Central memory CD8-positive, alpha-beta T cell (primary cell): ENCODE measurements around the gene GFM1.

Experiments
- ATAC-seq: fragments of 150-1000 bp; cut with Tn5 transposase; replicated peaks from 2 replicates; pipeline ENCODE4 v1.10.0; 2022; ENCODE audit warnings: mild to moderate bottlenecking, moderate FRiP score, moderate number of reproducible peaks; ENCODE audit not compliant: poor library complexity, severe bottlenecking; ENCODE audit errors: extremely low read depth
- DNase-seq, 2 donors: peaks; one replicate each; pipeline ENCODE4 v3.0.0; 2021; ENCODE audit warnings: low spot score in 2 of 2
- H3K27ac Mint-ChIP-seq: one replicate; pipeline ENCODE4 v1.8.0; 2022; ENCODE audit warnings: low read depth, mild to moderate bottlenecking, moderate library complexity, mixed read lengths
- H3K27me3 Mint-ChIP-seq: one replicate; pipeline ENCODE4 v1.8.0; 2022; ENCODE audit warnings: mixed read lengths
- H3K36me3 Mint-ChIP-seq: one replicate; pipeline ENCODE4 v1.8.0; 2022; ENCODE audit warnings: mild to moderate bottlenecking, moderate library complexity, mixed read lengths; ENCODE audit not compliant: insufficient read depth
- H3K4me1 Mint-ChIP-seq: one replicate; pipeline ENCODE4 v1.8.0; 2022; ENCODE audit warnings: mixed read lengths
- H3K4me3 Mint-ChIP-seq: one replicate; pipeline ENCODE4 v1.8.0; 2022; ENCODE audit warnings: mild to moderate bottlenecking, moderate library complexity, mixed read lengths
- H3K9me3 Mint-ChIP-seq: one replicate; pipeline ENCODE4 v1.8.0; 2022; ENCODE audit warnings: mixed read lengths

The GFM1 gene

GRCh38 chr3:158644345-158644908 lies at the start of gene GFM1:
GFM1 (plus strand) TSS chr3:158644527; CDS start chr3:158644635, 108 bp downstream.
- peak within 1 kb of the TSS; percentile 50 for H3K27ac Mint-ChIP-seq
- peaks cover 50% of the 10 kb centered on the region for H3K4me1 Mint-ChIP-seq
- peak; percentile 75 to 83 for DNase-seq
- H3K9me3 Mint-ChIP-seq: no peaks in the 10 kb centered on the region
- peak within 1 kb of the TSS; percentile 88 for H3K4me3 Mint-ChIP-seq
- peaks cover 29% of the 10 kb centered on the region for H3K36me3 Mint-ChIP-seq
- ATAC-seq: peak; percentile 85
- H3K27me3 Mint-ChIP-seq: no peaks in the 10 kb centered on the region

- no peak overlapping the region for H3K4me3 Mint-ChIP-seq
- H3K4me1 Mint-ChIP-seq: no peaks in the 10 kb centered on the region
- no peak for DNase-seq
- no peak overlapping the region for H3K27ac Mint-ChIP-seq
- no peak for ATAC-seq
- no peaks in the 10 kb centered on the region for H3K27me3 Mint-ChIP-seq
- peaks cover 7% of the 10 kb centered on the region for H3K36me3 Mint-ChIP-seq
- H3K9me3 Mint-ChIP-seq: no peaks in the 10 kb centered on the region
These were observed 43.5 kb upstream of the GFM1 start for GRCh38 chr3:158600787-158601186.

- DNase-seq: no peak
These were observed 42.1 kb upstream of the GFM1 start for GRCh38 chr3:158602227-158602626.

GRCh38 chr3:158617982-158618875 lies 26.1 kb upstream of the GFM1 start:
- ATAC-seq (no peak), DNase-seq (no peak)
- Mint-ChIP-seq H3K27me3 (peaks cover 30% of the 10 kb centered on the region), H3K4me3 (no peak overlapping the region), H3K9me3 (no peaks in the 10 kb centered on the region), H3K4me1 (no peaks in the 10 kb centered on the region), H3K36me3 (no peaks in the 10 kb centered on the region), H3K27ac (no peak overlapping the region)

More at GRCh38 chr3:158602227-158602626, 42.1 kb upstream of the GFM1 start:
- Mint-ChIP-seq H3K27ac (no peak overlapping the region), H3K4me3 (no peak overlapping the region), H3K27me3 (no peaks in the 10 kb centered on the region), H3K9me3 (no peaks in the 10 kb centered on the region), H3K36me3 (peaks cover 7% of the 10 kb centered on the region), H3K4me1 (no peaks in the 10 kb centered on the region)
- no peak for ATAC-seq

GRCh38 chr3:158625881-158626280 lies 18.4 kb upstream of the GFM1 start:
- ATAC-seq: no peak
- peaks cover 64% of the 10 kb centered on the region for H3K27me3 Mint-ChIP-seq
- no peaks in the 10 kb centered on the region for H3K9me3 Mint-ChIP-seq
- H3K4me1 Mint-ChIP-seq: no peaks in the 10 kb centered on the region
- no peak for DNase-seq
- no peak overlapping the region for H3K27ac Mint-ChIP-seq
- H3K4me3 Mint-ChIP-seq: no peak overlapping the region
- H3K36me3 Mint-ChIP-seq: no peaks in the 10 kb centered on the region

- Mint-ChIP-seq H3K27me3 (peaks cover 49% of the 10 kb centered on the region), H3K4me3 (no peak overlapping the region), H3K27ac (no peak overlapping the region), H3K4me1 (no peaks in the 10 kb centered on the region), H3K9me3 (no peaks in the 10 kb centered on the region), H3K36me3 (peaks cover 2% of the 10 kb centered on the region)
- ATAC-seq (no peak), DNase-seq (no peak)
These were observed 12.3 kb upstream of the GFM1 start for GRCh38 chr3:158631981-158632380.

- Mint-ChIP-seq H3K9me3 (no peaks in the 10 kb centered on the region), H3K4me3 (no peak overlapping the region), H3K27ac (no peak overlapping the region), H3K4me1 (peaks cover 32% of the 10 kb centered on the region), H3K27me3 (no peaks in the 10 kb centered on the region), H3K36me3 (peaks cover 9% of the 10 kb centered on the region)
- ATAC-seq: no peak
- no peak for DNase-seq
These were observed 3.7 kb upstream of the GFM1 start for GRCh38 chr3:158640646-158641045.

- no peak for ATAC-seq
- peak overlapping the region; percentile 13 for H3K4me3 Mint-ChIP-seq
- no peaks in the 10 kb centered on the region for H3K27me3 Mint-ChIP-seq
- no peak overlapping the region for H3K27ac Mint-ChIP-seq
- peaks cover 12% of the 10 kb centered on the region for H3K36me3 Mint-ChIP-seq
- no peaks in the 10 kb centered on the region for H3K9me3 Mint-ChIP-seq
- H3K4me1 Mint-ChIP-seq: peaks cover 43% of the 10 kb centered on the region
- DNase-seq: no peak
These were observed 2.3 kb upstream of the GFM1 start for GRCh38 chr3:158642005-158642404.

GRCh38 chr3:158642474-158643210 lies 1.7 kb upstream of the GFM1 start:
- DNase-seq (no peak), ATAC-seq (no peak)
- Mint-ChIP-seq H3K27me3 (no peaks in the 10 kb centered on the region), H3K27ac (no peak overlapping the region), H3K4me1 (peaks cover 45% of the 10 kb centered on the region), H3K4me3 (peak overlapping the region; percentile 32), H3K36me3 (peaks cover 16% of the 10 kb centered on the region), H3K9me3 (no peaks in the 10 kb centered on the region)

GRCh38 chr3:158649791-158650190 lies 5.5 kb downstream of the GFM1 start:
- Mint-ChIP-seq H3K4me3 (no peak overlapping the region), H3K27me3 (no peaks in the 10 kb centered on the region), H3K36me3 (peaks cover 56% of the 10 kb centered on the region), H3K9me3 (no peaks in the 10 kb centered on the region), H3K4me1 (peaks cover 26% of the 10 kb centered on the region), H3K27ac (no peak overlapping the region)
- ATAC-seq: no peak
- DNase-seq: no peak

GRCh38 chr3:158651192-158651591 lies 6.9 kb downstream of the GFM1 start:
- no peak overlapping the region for H3K27ac Mint-ChIP-seq
- ATAC-seq (no peak), DNase-seq (no peak)
- H3K4me3 Mint-ChIP-seq: no peak overlapping the region
- H3K4me1 Mint-ChIP-seq: peaks cover 13% of the 10 kb centered on the region
- H3K27me3 Mint-ChIP-seq: no peaks in the 10 kb centered on the region
- H3K36me3 Mint-ChIP-seq: peaks cover 63% of the 10 kb centered on the region
- no peaks in the 10 kb centered on the region for H3K9me3 Mint-ChIP-seq

GRCh38 chr3:158652463-158652862 lies 8.1 kb downstream of the GFM1 start:
- peaks cover 7% of the 10 kb centered on the region for H3K4me1 Mint-ChIP-seq
- H3K27me3 Mint-ChIP-seq: no peaks in the 10 kb centered on the region
- no peak overlapping the region for H3K27ac Mint-ChIP-seq
- no peaks in the 10 kb centered on the region for H3K9me3 Mint-ChIP-seq
- peaks cover 62% of the 10 kb centered on the region for H3K36me3 Mint-ChIP-seq
- DNase-seq (no peak), ATAC-seq (no peak)
- no peak overlapping the region for H3K4me3 Mint-ChIP-seq
